Esophagus mucosa (tissue), 1 donor: ENCODE results near the gene ADCY6. TPM values are rescaled to one million over a fixed set of nuclear protein-coding genes. Genes with fewer than 3 reads are reported as not detected.

Experiments used
- ATAC-seq: fragments of 200-7000 bp; cut with Tn5 transposase; one replicate; pipeline ENCODE4 v1.9.1; 2020
- total RNA-seq: library from RNA; stranded (reverse); gene quantifications from one replicate; pipeline ENCODE4 v1.2.4, GENCODE V29; 2023
- donor health status: DM: yes; HTN: yes; CAD: no.

ADCY6 gene
- total RNA-seq, 1 donor from 2014 or later, result 11.1 TPM

GRCh38 chr12:48815126-48816110, 26.5 kb upstream of the ADCY6 start:
- ATAC-seq, result peak; percentile 79

- peak; percentile 84 for ATAC-seq
These were observed 25.6 kb upstream of the ADCY6 start for GRCh38 chr12:48814262-48815125.

- ATAC-seq, result no peak
These were observed 24.8 kb upstream of the ADCY6 start for GRCh38 chr12:48813465-48814261.

- ATAC-seq, result no peak
These were observed 23.5 kb upstream of the ADCY6 start for GRCh38 chr12:48812389-48812788.

GRCh38 chr12:48811437-48812090, 22.7 kb upstream of the ADCY6 start:
- ATAC-seq, result no peak

- no peak for ATAC-seq
These were observed 22.1 kb upstream of the ADCY6 start for GRCh38 chr12:48810903-48811431.

- no peak for ATAC-seq
These were observed 19.1 kb upstream of the ADCY6 start for GRCh38 chr12:48807981-48808380.

- ATAC-seq, result no peak
These were observed 14.8 kb upstream of the ADCY6 start for GRCh38 chr12:48803675-48804074.

GRCh38 chr12:48800971-48801370, 12.1 kb upstream of the ADCY6 start:
- no peak for ATAC-seq

- ATAC-seq, result no peak
These were observed 11.6 kb upstream of the ADCY6 start for GRCh38 chr12:48800457-48800856.

GRCh38 chr12:48796976-48797375, 8.1 kb upstream of the ADCY6 start:
- no peak for ATAC-seq

GRCh38 chr12:48795550-48796455, 6.9 kb upstream of the ADCY6 start:
- peak; percentile 88 for ATAC-seq

- ATAC-seq, result peak; percentile 91
These were observed 6.0 kb upstream of the ADCY6 start for GRCh38 chr12:48794870-48795269.

- ATAC-seq, result no peak
These were observed 4.8 kb upstream of the ADCY6 start for GRCh38 chr12:48793696-48794095.

GRCh38 chr12:48789858-48790326, 1.0 kb upstream of the ADCY6 start:
- no peak for ATAC-seq

- peak; percentile 25 for ATAC-seq
These were observed 400 bp downstream of the ADCY6 start for GRCh38 chr12:48788524-48788853.

- peak; percentile 22 for ATAC-seq
These were observed 932 bp downstream of the ADCY6 start for GRCh38 chr12:48787791-48788523.

GRCh38 chr12:48786591-48787544, 2.0 kb downstream of the ADCY6 start:
- ATAC-seq, result peak; percentile 6

- no peak for ATAC-seq
These were observed 5.5 kb downstream of the ADCY6 start for GRCh38 chr12:48783432-48783831.
